LNCaP clone FGC (cell line): ENCODE results near the gene TRAIP.

Source experiments
- DNase-seq: peaks from one replicate; pipeline ENCODE4 v3.0.0-alpha.2; 2011; ENCODE audit warnings: low read depth
- H3K4me3 ChIP-seq: 2 replicates; pipeline ENCODE4 v1.5.1; 2011; ENCODE audit warnings: mild to moderate bottlenecking, low read depth, low read length, control low read depth
- TF ChIP-seq, protein P1 (sequence below): IDR thresholded peaks from 2 replicates; pipeline ENCODE4 v1.5.1; 2012; ENCODE audit warnings: mild to moderate bottlenecking; ENCODE audit not compliant: control insufficient read depth, insufficient read depth; ENCODE audit errors: extremely low read depth

The TRAIP gene

DNA sequence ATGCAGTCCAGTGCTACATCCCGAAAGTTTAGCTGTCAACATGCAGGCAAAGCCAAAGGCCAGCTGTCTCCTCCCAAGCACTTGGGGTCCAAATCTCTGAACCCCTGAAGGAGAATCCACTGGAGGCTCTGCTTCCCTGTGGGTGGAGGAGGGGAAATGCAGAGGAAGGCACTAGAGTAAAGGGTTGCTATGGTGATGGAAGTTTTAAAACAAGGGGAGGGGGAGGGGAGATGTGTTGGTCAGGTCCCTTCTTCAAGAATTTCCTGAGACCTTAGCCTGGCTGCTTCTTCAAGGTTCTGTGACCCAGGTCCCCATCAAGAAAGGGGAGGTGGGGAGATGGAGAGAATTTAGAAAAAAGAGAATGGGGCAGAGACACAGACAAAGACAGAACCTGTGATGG lies 11.0 kb upstream of the TRAIP start:
- TF ChIP-seq, protein P1, sequence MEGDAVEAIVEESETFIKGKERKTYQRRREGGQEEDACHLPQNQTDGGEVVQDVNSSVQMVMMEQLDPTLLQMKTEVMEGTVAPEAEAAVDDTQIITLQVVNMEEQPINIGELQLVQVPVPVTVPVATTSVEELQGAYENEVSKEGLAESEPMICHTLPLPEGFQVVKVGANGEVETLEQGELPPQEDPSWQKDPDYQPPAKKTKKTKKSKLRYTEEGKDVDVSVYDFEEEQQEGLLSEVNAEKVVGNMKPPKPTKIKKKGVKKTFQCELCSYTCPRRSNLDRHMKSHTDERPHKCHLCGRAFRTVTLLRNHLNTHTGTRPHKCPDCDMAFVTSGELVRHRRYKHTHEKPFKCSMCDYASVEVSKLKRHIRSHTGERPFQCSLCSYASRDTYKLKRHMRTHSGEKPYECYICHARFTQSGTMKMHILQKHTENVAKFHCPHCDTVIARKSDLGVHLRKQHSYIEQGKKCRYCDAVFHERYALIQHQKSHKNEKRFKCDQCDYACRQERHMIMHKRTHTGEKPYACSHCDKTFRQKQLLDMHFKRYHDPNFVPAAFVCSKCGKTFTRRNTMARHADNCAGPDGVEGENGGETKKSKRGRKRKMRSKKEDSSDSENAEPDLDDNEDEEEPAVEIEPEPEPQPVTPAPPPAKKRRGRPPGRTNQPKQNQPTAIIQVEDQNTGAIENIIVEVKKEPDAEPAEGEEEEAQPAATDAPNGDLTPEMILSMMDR, result no peak
- no peak for DNase-seq
- H3K4me3 ChIP-seq, result no peak overlapping the region

DNA sequence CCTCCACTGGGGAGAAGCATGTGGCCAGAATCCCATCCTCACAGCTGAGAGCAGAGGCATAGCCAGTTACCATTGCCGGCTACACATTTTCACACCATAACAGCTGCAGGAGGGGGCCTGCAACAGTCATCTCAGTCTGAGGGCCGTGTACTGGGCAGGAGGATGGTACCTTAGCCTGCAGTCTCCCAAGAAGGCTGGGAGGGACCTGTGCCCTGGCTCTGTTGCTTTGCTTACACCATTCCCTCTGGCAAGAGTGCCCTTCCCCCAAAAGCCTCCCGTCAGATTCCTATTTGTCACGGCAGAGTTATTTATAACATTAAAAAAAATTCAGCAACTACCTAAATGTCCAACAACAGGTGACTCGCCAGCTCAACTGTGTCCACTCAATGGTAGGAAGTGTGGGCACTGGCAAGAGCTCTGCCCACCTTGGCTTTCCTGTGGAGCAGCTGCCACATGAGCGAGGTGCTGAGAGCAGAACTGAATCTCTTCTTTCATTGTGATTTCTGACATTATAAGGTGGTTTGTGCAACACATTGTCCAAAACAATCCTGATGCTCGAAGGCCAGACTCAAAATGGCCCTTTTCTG lies 8.9 kb upstream of the TRAIP start:
- no peak overlapping the region for H3K4me3 ChIP-seq
- no peak for DNase-seq
- TF ChIP-seq, protein P1, result no peak

DNA sequence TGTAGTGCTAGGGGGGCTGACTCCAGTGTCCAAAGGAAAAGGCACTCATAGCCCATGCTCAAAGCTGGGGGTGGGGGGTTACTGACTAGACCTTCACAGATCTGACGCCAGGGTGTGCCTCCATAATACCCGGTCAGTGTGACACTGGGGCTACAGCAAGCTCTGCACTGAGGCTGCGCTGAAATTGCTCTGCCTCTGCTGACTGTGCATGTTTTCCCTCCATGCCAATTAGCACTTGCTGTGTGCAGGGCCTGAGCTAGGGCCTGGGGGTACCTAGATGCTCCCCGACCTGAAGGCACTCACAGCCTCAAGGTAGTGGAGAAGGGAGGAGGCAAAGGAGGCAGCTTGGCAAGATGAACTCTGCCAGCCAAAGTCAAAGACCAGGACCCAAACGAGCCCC lies 8.1 kb upstream of the TRAIP start:
- TF ChIP-seq, protein P1, result no peak
- H3K4me3 ChIP-seq, result no peak overlapping the region
- DNase-seq, result no peak

DNA sequence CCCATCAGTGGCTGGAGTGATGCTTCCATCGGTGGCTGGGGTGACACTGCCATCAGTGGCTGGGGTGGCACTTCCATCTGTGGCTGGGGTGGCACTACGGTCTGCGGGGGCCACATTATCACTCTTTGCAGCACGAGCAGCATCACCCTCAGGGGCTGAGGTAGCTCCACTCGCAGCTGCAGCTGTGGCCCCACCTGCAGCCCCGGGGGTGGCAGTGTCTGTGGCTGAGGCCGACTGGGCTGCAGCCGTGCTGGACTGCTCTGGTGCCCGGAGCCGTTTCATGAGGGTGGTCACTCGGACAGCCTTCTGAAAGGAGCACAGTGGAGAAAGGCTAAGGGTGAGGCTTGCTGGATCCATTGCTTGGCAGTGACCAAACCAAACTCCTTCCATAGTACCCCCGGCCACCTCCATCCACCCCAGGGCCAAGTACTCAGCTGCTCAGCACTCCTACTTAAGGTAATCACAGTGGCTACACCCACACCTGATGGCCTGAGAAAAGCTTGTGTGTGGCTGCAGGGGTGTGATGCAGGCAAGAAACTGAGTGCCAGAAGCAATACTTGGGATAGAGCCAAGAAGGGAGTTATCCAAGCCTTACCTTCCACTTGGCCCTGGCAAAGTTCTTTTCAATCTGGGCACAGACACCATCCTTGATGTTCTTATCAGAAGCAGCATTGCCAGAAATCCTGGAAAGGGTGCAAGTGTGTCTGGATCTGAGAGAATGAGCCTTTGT lies 3.4 kb upstream of the TRAIP start:
- DNase-seq, result no peak
- no peak overlapping the region for H3K4me3 ChIP-seq
- TF ChIP-seq, protein P1, result no peak

DNA sequence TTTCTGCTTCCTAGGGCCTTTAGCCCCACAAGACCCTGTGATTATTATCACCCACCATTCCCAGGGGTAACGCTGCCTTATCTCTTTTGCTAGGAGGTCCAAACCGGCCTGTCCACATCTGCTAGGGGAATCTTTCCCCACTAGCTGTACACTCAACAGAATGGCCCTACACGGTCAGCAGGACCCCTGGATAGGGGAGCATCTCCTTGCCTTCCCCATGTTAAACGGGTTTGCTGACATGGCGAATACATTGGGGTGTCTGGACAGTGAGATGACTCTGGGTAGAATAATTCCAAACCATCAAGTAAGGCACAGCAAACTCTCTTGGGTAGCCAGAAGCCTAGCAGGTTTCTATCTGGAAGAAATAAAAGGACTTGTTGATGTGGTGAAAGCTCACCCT lies 702 bp downstream of the TRAIP start:
- H3K4me3 ChIP-seq, result peak overlapping the region; percentile 79
- TF ChIP-seq, protein P1, result no peak
- DNase-seq, result no peak

DNA sequence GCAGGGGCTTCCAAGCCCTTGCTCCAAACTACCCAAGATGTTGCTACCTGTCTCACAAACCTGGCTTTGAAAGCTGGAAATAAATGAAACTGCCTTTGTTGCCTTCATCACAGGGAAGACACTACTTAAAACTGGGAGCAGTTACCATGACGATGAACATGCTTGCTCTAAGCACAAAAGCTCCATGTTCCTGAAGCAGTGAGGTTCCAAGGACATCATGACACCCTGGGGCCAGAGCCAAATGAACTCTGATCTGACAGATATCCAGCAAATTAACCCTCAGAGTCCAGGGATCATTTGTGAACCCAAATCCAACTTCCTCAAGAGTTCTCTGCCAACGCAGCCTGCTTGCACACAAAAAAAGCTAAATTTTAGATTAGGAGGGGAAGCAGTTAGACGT lies 10.7 kb downstream of the TRAIP start:
- no peak for DNase-seq
- TF ChIP-seq, protein P1, result no peak
- no peak overlapping the region for H3K4me3 ChIP-seq
